ENCODE data around the gene SMG6. TPM values are rescaled to one million over a fixed set of nuclear protein-coding genes. Genes with fewer than 3 reads are reported as not detected.

The SMG6 gene
- total RNA-seq, 2 donors from 2014 or later, result 18.3 to 23.6 TPM

DNA sequence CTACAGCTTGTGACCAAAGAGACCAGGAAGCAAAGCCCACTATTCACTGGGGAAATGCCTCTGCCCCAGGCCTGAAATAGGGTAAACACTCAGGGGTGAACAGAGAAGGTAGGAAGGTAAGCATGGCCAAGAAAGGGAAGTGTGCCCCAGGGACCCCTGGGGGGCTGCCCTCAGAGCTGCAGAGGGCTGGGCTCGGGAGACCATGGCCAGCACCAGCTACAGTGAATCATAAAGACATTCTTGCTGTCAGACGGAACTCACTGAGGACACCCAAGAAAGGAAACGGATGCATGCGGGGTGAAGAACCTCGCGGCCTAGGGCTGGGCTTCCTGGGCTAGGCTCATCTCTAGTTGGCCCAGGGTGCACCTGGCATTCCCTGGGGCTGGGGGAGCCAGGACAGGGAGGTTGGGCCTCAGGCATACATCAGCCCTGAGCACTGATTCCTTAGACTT, 239.0 kb downstream of the SMG6 start:
- Histone ChIP-seq H3K9me3 (no peaks in the 10 kb centered on the region), H3K36me3 (no peaks in the 10 kb centered on the region), H3K27me3 (no peaks in the 10 kb centered on the region), H3K9ac (ENCODE audit: low read depth in 2 of 2, low read length in 2 of 2) (peak overlapping the region; percentile 33 to 35), H3K4me3 (no peak overlapping the region), H3K4me1 (no peaks in the 10 kb centered on the region), H3K27ac (peak overlapping the region; percentile 67)
- TF ChIP-seq CTCF (IDR thresholded peaks at IDR 0.05), result no peak
- intact Hi-C loops (cut with DNase I), result no loop called here
- no peak for DNase-seq

- Histone ChIP-seq H3K27me3 (no peaks in the 10 kb centered on the region), H3K36me3 (no peaks in the 10 kb centered on the region), H3K9ac (ENCODE audit: low read depth in 2 of 2, low read length in 2 of 2) (peak overlapping the region in 1 of 2 donors; percentile 43), H3K4me1 (no peaks in the 10 kb centered on the region), H3K4me3 (no peak overlapping the region), H3K9me3 (no peaks in the 10 kb centered on the region), H3K27ac (peak overlapping the region; percentile 67)
- intact Hi-C loops (cut with DNase I), result no loop called here
- no peak for DNase-seq
- no peak for TF ChIP-seq CTCF (IDR thresholded peaks at IDR 0.05)
Observed at GRCh38 chr17:2064147-2064489, 239.5 kb downstream of the SMG6 start.

DNA sequence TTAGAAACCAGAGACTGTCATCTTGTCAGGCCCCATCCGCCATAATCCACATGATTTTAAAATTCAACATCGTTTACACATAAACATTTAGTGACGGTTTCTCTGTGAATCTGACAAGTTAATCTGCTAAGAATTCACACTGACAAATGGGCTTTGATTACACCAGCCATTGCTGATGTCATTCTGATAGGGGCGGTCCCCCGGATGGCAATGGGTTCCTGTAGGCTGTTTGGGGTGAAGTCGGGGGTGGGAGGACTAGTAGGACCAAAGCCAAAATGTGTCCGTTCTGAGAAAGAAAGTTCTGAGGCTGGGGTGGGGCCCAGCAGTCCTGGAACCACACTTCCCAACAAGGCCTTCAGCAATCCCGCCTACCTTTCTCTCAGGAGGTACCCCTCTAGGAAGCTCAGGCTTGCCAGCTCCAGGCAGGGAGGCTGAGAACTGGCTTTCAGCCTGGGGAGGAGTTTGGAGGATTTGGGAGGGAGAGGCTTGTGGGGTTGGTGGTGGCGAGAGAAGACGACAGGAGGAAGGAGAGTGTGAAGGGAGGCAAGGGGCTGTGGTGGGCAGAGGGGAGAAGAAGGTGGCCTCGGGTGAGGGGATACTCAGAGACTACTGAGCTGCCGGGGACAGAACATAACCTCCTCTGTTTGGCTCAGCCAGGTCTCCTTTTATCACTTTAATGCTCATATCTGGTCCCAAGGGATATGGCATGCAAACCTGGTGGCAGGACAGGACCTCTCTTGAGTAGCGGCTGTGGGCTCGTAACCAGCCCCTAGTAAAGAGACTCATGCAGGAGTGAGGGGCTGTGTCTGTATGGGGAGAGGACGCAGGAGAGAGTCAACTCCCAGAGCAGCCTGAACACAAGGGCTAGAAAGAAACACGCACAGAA, 240.1 kb downstream of the SMG6 start:
- intact Hi-C loops (cut with DNase I), result no loop called here
- H3K4me1 ChIP-seq, result peaks cover 3% of the 10 kb centered on the region
- DNase-seq, result no peak

GRCh38 chr17:2062571-2063183, 240.9 kb downstream of the SMG6 start:
- no peak for DNase-seq
- peaks cover 6% of the 10 kb centered on the region for H3K27me3 ChIP-seq
- H3K9ac ChIP-seq (ENCODE audit: low read depth in 2 of 2, low read length in 2 of 2), result peak overlapping the region; percentile 27 to 43
- no peak for TF ChIP-seq CTCF (IDR thresholded peaks at IDR 0.05)
- intact Hi-C loops (cut with DNase I), result no loop called here
- peak overlapping the region; percentile 67 for H3K27ac ChIP-seq
- no peaks in the 10 kb centered on the region for H3K36me3 ChIP-seq
- peaks cover 9% of the 10 kb centered on the region for H3K4me1 ChIP-seq
- H3K9me3 ChIP-seq, result no peaks in the 10 kb centered on the region
- no peak overlapping the region for H3K4me3 ChIP-seq

More for the DNA sequence above, 240.1 kb downstream of the SMG6 start:
- Histone ChIP-seq H3K36me3 (no peaks in the 10 kb centered on the region), H3K4me3 (no peak overlapping the region), H3K27ac (peak overlapping the region; percentile 67), H3K9ac (ENCODE audit: low read depth in 2 of 2, low read length in 2 of 2) (peak overlapping the region in 1 of 2 donors; percentile 43), H3K9me3 (no peaks in the 10 kb centered on the region), H3K27me3 (no peaks in the 10 kb centered on the region)
- no peak for TF ChIP-seq CTCF (IDR thresholded peaks at IDR 0.05)

GRCh38 chr17:2061441-2061958, 242.1 kb downstream of the SMG6 start:
- no peak for DNase-seq
- Histone ChIP-seq H3K9ac (ENCODE audit: low read depth in 2 of 2, low read length in 2 of 2) (peak overlapping the region; percentile 16 to 38), H3K27me3 (peaks cover 17% of the 10 kb centered on the region), H3K36me3 (no peaks in the 10 kb centered on the region), H3K27ac (peak overlapping the region; percentile 67), H3K4me1 (peaks cover 9% of the 10 kb centered on the region), H3K4me3 (no peak overlapping the region), H3K9me3 (no peaks in the 10 kb centered on the region)
- intact Hi-C loops (cut with DNase I), result no loop called here
- TF ChIP-seq CTCF (IDR thresholded peaks at IDR 0.05), result no peak
